Measurements from ENCODE around the gene SLFN11. TPM values are rescaled to one million over a fixed set of nuclear protein-coding genes. Genes with fewer than 3 reads are reported as not detected.
"Not testable (repeated sequence)": the region's sequence is repeated elsewhere in the genome, so short reads cannot be mapped to it uniquely, and the experiment has no call there.

Gene SLFN11
- total RNA-seq, 1 donor from 2014 or later: 30.3 TPM

DNA sequence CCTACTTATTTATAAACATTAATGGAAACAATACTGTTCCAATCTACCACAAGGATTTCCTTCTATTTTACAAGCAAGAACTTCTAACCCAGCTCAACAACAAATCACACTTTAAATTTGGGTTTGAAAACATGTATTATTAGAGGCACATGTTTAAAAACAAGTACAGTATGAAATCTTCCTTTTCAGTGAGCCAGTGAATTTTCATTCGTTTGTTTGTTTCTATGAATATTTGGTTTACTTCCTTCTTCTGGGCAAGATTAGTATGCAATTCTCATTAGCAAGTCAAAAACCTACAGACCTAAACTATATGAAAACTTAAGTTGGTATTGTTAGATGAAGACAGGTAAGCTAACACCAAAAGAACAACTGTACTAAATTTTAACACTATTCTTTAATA, 33.1 kb upstream of the SLFN11 start:
- Histone ChIP-seq H3K36me3 (peaks cover 17 to 51% of the 10 kb centered on the region in 2 donors), H3K9me3 (no peaks in the 10 kb centered on the region), H3K4me3 (no peak overlapping the region), H3K4me1 (no peaks in the 10 kb centered on the region), H3K27ac (no peak overlapping the region), H3K27me3 (no peaks in the 10 kb centered on the region)
- TF ChIP-seq, protein P1, sequence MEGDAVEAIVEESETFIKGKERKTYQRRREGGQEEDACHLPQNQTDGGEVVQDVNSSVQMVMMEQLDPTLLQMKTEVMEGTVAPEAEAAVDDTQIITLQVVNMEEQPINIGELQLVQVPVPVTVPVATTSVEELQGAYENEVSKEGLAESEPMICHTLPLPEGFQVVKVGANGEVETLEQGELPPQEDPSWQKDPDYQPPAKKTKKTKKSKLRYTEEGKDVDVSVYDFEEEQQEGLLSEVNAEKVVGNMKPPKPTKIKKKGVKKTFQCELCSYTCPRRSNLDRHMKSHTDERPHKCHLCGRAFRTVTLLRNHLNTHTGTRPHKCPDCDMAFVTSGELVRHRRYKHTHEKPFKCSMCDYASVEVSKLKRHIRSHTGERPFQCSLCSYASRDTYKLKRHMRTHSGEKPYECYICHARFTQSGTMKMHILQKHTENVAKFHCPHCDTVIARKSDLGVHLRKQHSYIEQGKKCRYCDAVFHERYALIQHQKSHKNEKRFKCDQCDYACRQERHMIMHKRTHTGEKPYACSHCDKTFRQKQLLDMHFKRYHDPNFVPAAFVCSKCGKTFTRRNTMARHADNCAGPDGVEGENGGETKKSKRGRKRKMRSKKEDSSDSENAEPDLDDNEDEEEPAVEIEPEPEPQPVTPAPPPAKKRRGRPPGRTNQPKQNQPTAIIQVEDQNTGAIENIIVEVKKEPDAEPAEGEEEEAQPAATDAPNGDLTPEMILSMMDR (IDR thresholded peaks at IDR 0.05): no peak
- intact Hi-C loops (cut with DNase I): no loop called here
- DNase-seq (ENCODE audit: low spot score in 2 of 2): no peak

DNA sequence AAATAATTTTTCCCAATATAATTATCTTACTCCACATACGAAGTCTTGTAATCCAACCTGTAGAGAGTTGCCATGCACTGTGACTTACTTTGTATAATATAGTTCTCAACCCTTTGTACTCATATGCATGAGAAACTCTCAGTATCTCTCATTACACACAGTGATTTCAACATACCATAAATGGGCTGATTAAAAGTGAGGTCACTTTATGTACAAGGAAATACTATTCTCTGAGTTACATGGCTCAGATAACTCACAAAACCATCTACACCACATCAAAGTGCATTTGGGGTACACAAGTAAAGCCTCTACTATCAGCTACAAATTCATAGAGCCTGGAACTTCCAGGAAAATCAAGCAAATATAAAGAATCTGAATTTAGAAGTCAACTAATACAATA, 30.9 kb upstream of the SLFN11 start:
- Histone ChIP-seq H3K9me3 (peaks cover 0 to 6% of the 10 kb centered on the region in 2 donors), H3K27ac (no peak overlapping the region), H3K27me3 (no peaks in the 10 kb centered on the region), H3K36me3 (peaks cover 2 to 30% of the 10 kb centered on the region in 2 donors), H3K4me1 (no peaks in the 10 kb centered on the region), H3K4me3 (no peak overlapping the region)
- intact Hi-C loops (cut with DNase I): no loop called here
- no peak for DNase-seq (ENCODE audit: low spot score in 2 of 2)
- TF ChIP-seq, protein P1 (IDR thresholded peaks at IDR 0.05): no peak

DNA sequence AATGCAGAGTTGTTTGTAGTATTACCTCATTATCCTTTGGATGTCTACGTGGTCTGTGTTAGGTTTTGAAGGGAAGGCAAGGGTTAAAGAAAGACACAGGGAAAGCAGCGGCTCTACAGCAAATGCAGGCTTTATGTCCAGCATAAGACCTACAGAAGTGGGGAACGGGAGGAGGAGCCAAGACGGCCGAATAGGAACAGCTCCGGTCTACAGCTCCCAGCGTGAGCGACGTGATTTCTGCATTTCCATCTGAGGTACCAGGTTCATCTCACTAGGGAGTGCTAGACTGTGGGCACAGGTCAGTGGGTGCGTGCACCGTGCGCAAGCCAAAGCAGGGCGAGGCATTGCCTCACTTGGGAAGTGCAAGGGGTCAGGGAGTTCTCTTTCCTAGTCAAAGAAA, 20.4 kb upstream of the SLFN11 start:
- H3K27me3 ChIP-seq; H3K27ac ChIP-seq; DNase-seq (ENCODE audit: low spot score in 2 of 2); H3K4me3 ChIP-seq; H3K9me3 ChIP-seq; H3K4me1 ChIP-seq; H3K36me3 ChIP-seq; intact Hi-C loops (cut with DNase I): not testable (repeated sequence)

DNA sequence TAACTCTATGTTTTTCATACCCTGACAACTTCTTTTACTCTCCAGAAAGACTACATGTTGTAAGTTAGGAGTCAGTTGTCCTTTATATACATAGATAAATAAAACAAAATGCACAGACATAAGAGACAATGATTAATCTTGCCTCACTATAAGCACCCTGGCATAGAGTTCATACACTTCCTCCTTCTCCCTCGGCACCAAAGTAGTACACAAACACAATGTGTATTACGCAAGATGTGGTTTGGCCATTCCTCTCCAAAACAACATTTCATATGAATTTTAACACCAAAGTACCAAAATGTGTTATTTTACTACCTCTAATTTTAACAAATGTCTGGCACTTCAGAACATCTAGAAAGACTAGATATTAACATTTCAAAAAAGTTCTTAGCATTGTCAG, 17.2 kb upstream of the SLFN11 start:
- intact Hi-C loops (cut with DNase I): no loop called here
- Histone ChIP-seq H3K27ac (no peak overlapping the region), H3K9me3 (peaks cover 2 to 10% of the 10 kb centered on the region in 2 donors), H3K4me1 (no peaks in the 10 kb centered on the region), H3K27me3 (no peaks in the 10 kb centered on the region), H3K4me3 (no peak overlapping the region), H3K36me3 (no peaks in the 10 kb centered on the region)
- TF ChIP-seq, protein P1 (IDR thresholded peaks at IDR 0.05): no peak
- no peak for DNase-seq (ENCODE audit: low spot score in 2 of 2)

DNA sequence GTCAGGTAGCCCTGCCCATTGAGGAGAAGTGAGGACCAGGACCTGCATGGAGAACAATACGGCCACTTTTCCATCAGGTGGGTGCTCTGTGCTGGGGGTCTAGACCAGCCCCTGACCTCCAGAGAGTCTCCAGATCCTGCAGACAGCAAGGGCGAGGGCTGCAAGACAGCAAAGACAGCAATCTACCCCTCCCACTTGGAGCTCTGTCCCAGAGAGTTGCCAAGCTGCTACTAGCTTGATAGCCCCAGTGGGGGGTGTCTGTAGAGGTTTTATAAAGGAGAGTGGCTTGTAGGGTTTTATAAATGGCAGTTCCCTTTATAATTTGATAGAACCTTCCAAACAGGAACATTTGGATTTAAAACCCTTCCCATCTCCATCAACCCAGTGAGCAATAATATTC, 16.7 kb upstream of the SLFN11 start:
- TF ChIP-seq, protein P1 (IDR thresholded peaks at IDR 0.05): no peak
- DNase-seq (ENCODE audit: low spot score in 2 of 2): no peak
- no peak overlapping the region for H3K4me3 ChIP-seq
- no peak overlapping the region for H3K27ac ChIP-seq
- no peaks in the 10 kb centered on the region for H3K36me3 ChIP-seq
- no peaks in the 10 kb centered on the region for H3K27me3 ChIP-seq
- intact Hi-C loops (cut with DNase I): no loop called here
- peaks cover 7 to 10% of the 10 kb centered on the region in 2 donors for H3K9me3 ChIP-seq
- no peaks in the 10 kb centered on the region for H3K4me1 ChIP-seq

DNA sequence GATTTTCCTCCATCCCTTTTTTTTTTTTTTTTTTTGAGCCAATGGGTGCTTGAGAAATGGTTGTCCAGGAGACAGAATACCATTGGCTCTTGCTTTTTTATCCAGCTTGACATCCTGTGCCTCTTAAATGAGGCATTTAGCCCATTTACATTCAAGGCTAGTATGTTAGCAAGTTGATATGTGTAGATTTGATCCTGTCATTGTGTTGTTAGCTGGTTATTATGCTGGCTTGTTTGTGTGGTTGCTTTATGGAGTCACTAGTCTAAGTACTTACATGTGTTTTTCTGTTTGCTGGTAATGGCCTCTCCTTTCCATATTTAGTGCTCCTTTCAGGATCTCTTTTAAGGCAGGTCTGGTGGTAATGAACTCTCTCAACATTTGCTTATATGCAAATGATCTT, 14.1 kb upstream of the SLFN11 start:
- Histone ChIP-seq H3K4me1 (no peaks in the 10 kb centered on the region), H3K27ac (no peak overlapping the region), H3K27me3 (no peaks in the 10 kb centered on the region), H3K4me3 (no peak overlapping the region), H3K9me3 (peaks cover 10% of the 10 kb centered on the region in 2 donors), H3K36me3 (no peaks in the 10 kb centered on the region)
- DNase-seq (ENCODE audit: low spot score in 2 of 2): no peak
- TF ChIP-seq, protein P1 (IDR thresholded peaks at IDR 0.05): no peak
- intact Hi-C loops (cut with DNase I): no loop called here
